SK-N-SH treated with all-trans-retinoic acid at 6 μM for 48 hours (cell line): ENCODE data around the gene SMIM5.

Experiments
- BACH2 ChIP-seq: fragments of 250-450 bp; sonication (Bioruptor Pico); IDR thresholded peaks from 2 replicates; pipeline ENCODE4 v1.9.0; 2021; ENCODE audit warnings: mild to moderate bottlenecking, borderline replicate concordance
- CSRNP3 ChIP-seq: fragments of 250-450 bp; sonication (Bioruptor Pico); IDR thresholded peaks from 2 replicates; pipeline ENCODE4 v1.5.1; 2021; ENCODE audit warnings: mild to moderate bottlenecking, moderate library complexity
- ESRRG ChIP-seq: fragments of 250-450 bp; sonication (Bioruptor Pico); IDR thresholded peaks from 2 replicates; pipeline ENCODE4 v1.6.1; 2021; ENCODE audit warnings: mild to moderate bottlenecking
- RARB ChIP-seq: fragments of 250-450 bp; sonication (Bioruptor Pico); IDR thresholded peaks from 2 replicates; pipeline ENCODE4 v1.8.0; 2021; ENCODE audit warnings: mild to moderate bottlenecking, moderate library complexity
- SNAI2 ChIP-seq: fragments of 250-450 bp; sonication (Bioruptor Pico); IDR thresholded peaks from 2 replicates; pipeline ENCODE4 v1.5.0; 2020; ENCODE audit warnings: mild to moderate bottlenecking, moderate library complexity
- TCF4 ChIP-seq: fragments of 250-450 bp; sonication (Bioruptor Pico); IDR thresholded peaks from 2 replicates; pipeline ENCODE4 v1.8.0; 2021; ENCODE audit warnings: mild to moderate bottlenecking, moderate library complexity, borderline replicate concordance
- TOX ChIP-seq: fragments of 250-450 bp; sonication (Bioruptor Pico); IDR thresholded peaks from 2 replicates; pipeline ENCODE4 v1.8.0; 2021; ENCODE audit warnings: mild to moderate bottlenecking, moderate library complexity, borderline replicate concordance
- ZFP3 ChIP-seq: fragments of 250-450 bp; sonication (Bioruptor Pico); IDR thresholded peaks from 2 replicates; pipeline ENCODE4 v1.5.0; 2020; ENCODE audit warnings: mild to moderate bottlenecking, moderate library complexity
- TF ChIP-seq, protein P1 (sequence below): fragments of 250-450 bp; sonication (Bioruptor Pico); IDR thresholded peaks from 2 replicates; pipeline ENCODE4 v1.5.0; 2020; ENCODE audit warnings: mild to moderate bottlenecking, moderate library complexity
- TF ChIP-seq, protein P2 (sequence below): fragments of 250-450 bp; sonication (Bioruptor Pico); IDR thresholded peaks from 2 replicates; pipeline ENCODE4 v1.8.0; 2020; ENCODE audit warnings: mild to moderate bottlenecking, moderate library complexity, borderline replicate concordance
- TF ChIP-seq, protein P3 (sequence below): fragments of 250-450 bp; sonication (Bioruptor Pico); IDR thresholded peaks from 2 replicates; pipeline ENCODE4 v1.5.1; 2020; ENCODE audit warnings: low read depth, mild to moderate bottlenecking, moderate library complexity

- TF ChIP-seq, protein P1, sequence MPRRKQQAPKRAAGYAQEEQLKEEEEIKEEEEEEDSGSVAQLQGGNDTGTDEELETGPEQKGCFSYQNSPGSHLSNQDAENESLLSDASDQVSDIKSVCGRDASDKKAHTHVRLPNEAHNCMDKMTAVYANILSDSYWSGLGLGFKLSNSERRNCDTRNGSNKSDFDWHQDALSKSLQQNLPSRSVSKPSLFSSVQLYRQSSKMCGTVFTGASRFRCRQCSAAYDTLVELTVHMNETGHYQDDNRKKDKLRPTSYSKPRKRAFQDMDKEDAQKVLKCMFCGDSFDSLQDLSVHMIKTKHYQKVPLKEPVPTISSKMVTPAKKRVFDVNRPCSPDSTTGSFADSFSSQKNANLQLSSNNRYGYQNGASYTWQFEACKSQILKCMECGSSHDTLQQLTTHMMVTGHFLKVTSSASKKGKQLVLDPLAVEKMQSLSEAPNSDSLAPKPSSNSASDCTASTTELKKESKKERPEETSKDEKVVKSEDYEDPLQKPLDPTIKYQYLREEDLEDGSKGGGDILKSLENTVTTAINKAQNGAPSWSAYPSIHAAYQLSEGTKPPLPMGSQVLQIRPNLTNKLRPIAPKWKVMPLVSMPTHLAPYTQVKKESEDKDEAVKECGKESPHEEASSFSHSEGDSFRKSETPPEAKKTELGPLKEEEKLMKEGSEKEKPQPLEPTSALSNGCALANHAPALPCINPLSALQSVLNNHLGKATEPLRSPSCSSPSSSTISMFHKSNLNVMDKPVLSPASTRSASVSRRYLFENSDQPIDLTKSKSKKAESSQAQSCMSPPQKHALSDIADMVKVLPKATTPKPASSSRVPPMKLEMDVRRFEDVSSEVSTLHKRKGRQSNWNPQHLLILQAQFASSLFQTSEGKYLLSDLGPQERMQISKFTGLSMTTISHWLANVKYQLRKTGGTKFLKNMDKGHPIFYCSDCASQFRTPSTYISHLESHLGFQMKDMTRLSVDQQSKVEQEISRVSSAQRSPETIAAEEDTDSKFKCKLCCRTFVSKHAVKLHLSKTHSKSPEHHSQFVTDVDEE (CRISPR knock-in tag), result no peak
- TF ChIP-seq RARB (CRISPR knock-in tag) (no peak), ESRRG (CRISPR knock-in tag) (no peak), TOX (CRISPR knock-in tag) (no peak), CSRNP3 (no peak), ZFP3 (CRISPR knock-in tag) (no peak), SNAI2 (CRISPR knock-in tag) (no peak), TCF4 (CRISPR knock-in tag) (no peak), BACH2 (CRISPR knock-in tag) (no peak)
- TF ChIP-seq, protein P2, sequence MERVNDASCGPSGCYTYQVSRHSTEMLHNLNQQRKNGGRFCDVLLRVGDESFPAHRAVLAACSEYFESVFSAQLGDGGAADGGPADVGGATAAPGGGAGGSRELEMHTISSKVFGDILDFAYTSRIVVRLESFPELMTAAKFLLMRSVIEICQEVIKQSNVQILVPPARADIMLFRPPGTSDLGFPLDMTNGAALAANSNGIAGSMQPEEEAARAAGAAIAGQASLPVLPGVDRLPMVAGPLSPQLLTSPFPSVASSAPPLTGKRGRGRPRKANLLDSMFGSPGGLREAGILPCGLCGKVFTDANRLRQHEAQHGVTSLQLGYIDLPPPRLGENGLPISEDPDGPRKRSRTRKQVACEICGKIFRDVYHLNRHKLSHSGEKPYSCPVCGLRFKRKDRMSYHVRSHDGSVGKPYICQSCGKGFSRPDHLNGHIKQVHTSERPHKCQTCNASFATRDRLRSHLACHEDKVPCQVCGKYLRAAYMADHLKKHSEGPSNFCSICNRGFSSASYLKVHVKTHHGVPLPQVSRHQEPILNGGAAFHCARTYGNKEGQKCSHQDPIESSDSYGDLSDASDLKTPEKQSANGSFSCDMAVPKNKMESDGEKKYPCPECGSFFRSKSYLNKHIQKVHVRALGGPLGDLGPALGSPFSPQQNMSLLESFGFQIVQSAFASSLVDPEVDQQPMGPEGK (CRISPR knock-in tag), result no peak
- TF ChIP-seq, protein P3, sequence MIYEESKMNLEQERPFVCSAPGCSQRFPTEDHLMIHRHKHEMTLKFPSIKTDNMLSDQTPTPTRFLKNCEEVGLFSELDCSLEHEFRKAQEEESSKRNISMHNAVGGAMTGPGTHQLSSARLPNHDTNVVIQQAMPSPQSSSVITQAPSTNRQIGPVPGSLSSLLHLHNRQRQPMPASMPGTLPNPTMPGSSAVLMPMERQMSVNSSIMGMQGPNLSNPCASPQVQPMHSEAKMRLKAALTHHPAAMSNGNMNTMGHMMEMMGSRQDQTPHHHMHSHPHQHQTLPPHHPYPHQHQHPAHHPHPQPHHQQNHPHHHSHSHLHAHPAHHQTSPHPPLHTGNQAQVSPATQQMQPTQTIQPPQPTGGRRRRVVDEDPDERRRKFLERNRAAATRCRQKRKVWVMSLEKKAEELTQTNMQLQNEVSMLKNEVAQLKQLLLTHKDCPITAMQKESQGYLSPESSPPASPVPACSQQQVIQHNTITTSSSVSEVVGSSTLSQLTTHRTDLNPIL (CRISPR knock-in tag), result no peak
Observed at GRCh38 chr17:75605790-75606189, 27.4 kb upstream of the SMIM5 start.
